H9 (cell line): ENCODE measurements around the gene PASK. TPM values are rescaled to one million over a fixed set of nuclear protein-coding genes. Genes with fewer than 3 reads are reported as not detected.

Experiments
- DNase-seq: peaks from one replicate; pipeline ENCODE4 v3.0.0-alpha.2; 2017
- H2AFZ ChIP-seq: one replicate; pipeline ENCODE4 v1.6.1; 2013; ENCODE audit warnings: mild to moderate bottlenecking, low read length, control low read depth, moderate library complexity
- H2AK5ac ChIP-seq: 2 replicates; pipeline ENCODE4 v1.6.1; 2013; ENCODE audit warnings: low read length, control low read depth, mixed read lengths; ENCODE audit not compliant: insufficient read length
- H2BK120ac ChIP-seq: one replicate; pipeline ENCODE4 v1.6.1; 2013; ENCODE audit warnings: low read depth, mild to moderate bottlenecking, low read length, control low read depth, inconsistent platforms; ENCODE audit not compliant: poor library complexity, severe bottlenecking
- H2BK12ac ChIP-seq: 2 replicates; pipeline ENCODE4 v1.6.1; 2013; ENCODE audit warnings: low read length, control low read depth, mixed read lengths, low read depth; ENCODE audit not compliant: insufficient read length
- H2BK15ac ChIP-seq: 2 replicates; pipeline ENCODE4 v1.6.1; 2013; ENCODE audit warnings: low read depth, low read length, control low read depth
- H2BK20ac ChIP-seq: one replicate; pipeline ENCODE4 v1.6.1; 2013; ENCODE audit warnings: low read depth, mild to moderate bottlenecking, low read length, control low read depth, inconsistent platforms; ENCODE audit not compliant: poor library complexity, severe bottlenecking
- H2BK5ac ChIP-seq: 2 replicates; pipeline ENCODE4 v1.6.1; 2013; ENCODE audit warnings: low read length, control low read depth, mixed read lengths; ENCODE audit not compliant: insufficient read length
- H3K14ac ChIP-seq: 2 replicates; pipeline ENCODE4 v1.6.1; 2013; ENCODE audit warnings: low read length, control low read depth; ENCODE audit not compliant: insufficient read depth
- H3K18ac ChIP-seq: 2 replicates; pipeline ENCODE4 v1.6.1; 2013; ENCODE audit warnings: low read depth, mild to moderate bottlenecking, mixed read lengths, low read length, control low read depth; ENCODE audit not compliant: insufficient read length
- H3K23ac ChIP-seq: 2 replicates; pipeline ENCODE4 v1.6.1; 2013; ENCODE audit warnings: low read length, control low read depth, mixed read lengths, low read depth; ENCODE audit not compliant: insufficient read length
- H3K23me2 ChIP-seq: 2 replicates; pipeline ENCODE4 v1.6.1; 2013; ENCODE audit warnings: low read depth, mild to moderate bottlenecking, mixed read lengths, low read length, control low read depth; ENCODE audit not compliant: insufficient read length, poor library complexity, severe bottlenecking
- H3K27ac ChIP-seq: 2 replicates; pipeline ENCODE4 v1.5.1; 2013; ENCODE audit warnings: low read length, control low read depth, mixed read lengths, low read depth; ENCODE audit not compliant: insufficient read length
- H3K27me3 ChIP-seq: 2 replicates; pipeline ENCODE4 v1.6.1; 2013; ENCODE audit warnings: low read length, control low read depth, inconsistent platforms; ENCODE audit not compliant: insufficient read depth
- H3K4ac ChIP-seq: 2 replicates; pipeline ENCODE4 v1.6.1; 2013; ENCODE audit warnings: low read depth, mild to moderate bottlenecking, control low read depth, inconsistent platforms, low read length, moderate library complexity
- H3K4me1 ChIP-seq: 2 replicates; pipeline ENCODE4 v1.6.1; 2013; ENCODE audit warnings: low read length, control low read depth, inconsistent platforms; ENCODE audit not compliant: insufficient read depth
- H3K4me2 ChIP-seq: 2 replicates; pipeline ENCODE4 v1.6.1; 2013; ENCODE audit warnings: low read length, control low read depth, mixed read lengths; ENCODE audit not compliant: insufficient read length, insufficient read depth
- H3K56ac ChIP-seq: 2 replicates; pipeline ENCODE4 v1.6.1; 2013; ENCODE audit warnings: low read depth, mild to moderate bottlenecking, mixed read lengths, low read length, control low read depth; ENCODE audit not compliant: insufficient read length
- H3K79me1 ChIP-seq: 2 replicates; pipeline ENCODE4 v1.6.1; 2013; ENCODE audit warnings: low read depth, mild to moderate bottlenecking, moderate library complexity, low read length, control low read depth, inconsistent platforms; ENCODE audit not compliant: insufficient read depth, poor library complexity, severe bottlenecking
- H3K79me2 ChIP-seq: 2 replicates; pipeline ENCODE4 v1.6.1; 2013; ENCODE audit warnings: low read length, control low read depth, inconsistent platforms; ENCODE audit not compliant: insufficient read depth
- H3K9ac ChIP-seq: 2 replicates; pipeline ENCODE4 v1.6.1; 2013; ENCODE audit warnings: low read length, control low read depth, mixed read lengths; ENCODE audit not compliant: insufficient read length; ENCODE audit errors: extremely low read depth
- H3K9me3 ChIP-seq: one replicate; pipeline ENCODE4 v1.6.1; 2013; ENCODE audit warnings: low read depth, low read length, inconsistent platforms; ENCODE audit not compliant: control insufficient read depth
- H3T11ph ChIP-seq: one replicate; pipeline ENCODE4 v1.6.1; 2013; ENCODE audit warnings: mild to moderate bottlenecking, low read length, control low read depth, inconsistent platforms
- H4K20me1 ChIP-seq: one replicate; pipeline ENCODE4 v1.6.1; 2013; ENCODE audit not compliant: control insufficient read depth, insufficient read length, insufficient read depth
- H4K5ac ChIP-seq: 2 replicates; pipeline ENCODE4 v1.6.1; 2013; ENCODE audit warnings: low read depth, mild to moderate bottlenecking, mixed read lengths, low read length, control low read depth; ENCODE audit not compliant: insufficient read length
- H4K8ac ChIP-seq: replicated peaks from 2 replicates; pipeline ENCODE4 v1.6.1; 2013; ENCODE audit warnings: low read length, control low read depth, mixed read lengths, low read depth; ENCODE audit not compliant: insufficient read length
- H4K91ac ChIP-seq: 2 replicates; pipeline ENCODE4 v1.6.1; 2013; ENCODE audit warnings: low read depth, mild to moderate bottlenecking, moderate library complexity, mixed read lengths, low read length, control low read depth; ENCODE audit not compliant: insufficient read length
- H3K27ac Mint-ChIP-seq, 3 experiments: 2 replicates in 2 of 3; 3 replicates in 1 of 3; pipeline ENCODE4 v1.8.0; 2020 to 2021; ENCODE audit warnings: mixed read lengths in 3 of 3, mild to moderate bottlenecking in 1 of 3, moderate library complexity in 1 of 3
- H3K27me3 Mint-ChIP-seq: 2 replicates; pipeline ENCODE4 v1.8.0; 2021; ENCODE audit warnings: low read depth, mild to moderate bottlenecking, moderate library complexity, mixed read lengths
- H3K36me3 Mint-ChIP-seq, 3 experiments: 2 replicates in 2 of 3; 3 replicates in 1 of 3; pipeline ENCODE4 v1.8.0; 2020 to 2021; ENCODE audit warnings: low read depth in 3 of 3, mixed read lengths in 3 of 3; ENCODE audit not compliant: insufficient read depth in 1 of 3
- H3K4me1 Mint-ChIP-seq, 2 experiments: 2 replicates each; pipeline ENCODE4 v1.8.0; 2020; ENCODE audit warnings: mixed read lengths in 2 of 2
- H3K4me3 Mint-ChIP-seq, 2 experiments: 2 replicates in 1 of 2; 3 replicates in 1 of 2; pipeline ENCODE4 v1.8.0; 2020 to 2021; ENCODE audit warnings: mild to moderate bottlenecking in 2 of 2, mixed read lengths in 2 of 2, moderate library complexity in 1 of 2
- H3K9me3 Mint-ChIP-seq, 2 experiments: 2 replicates in 1 of 2; 3 replicates in 1 of 2; pipeline ENCODE4 v1.8.0; 2020; ENCODE audit warnings: mild to moderate bottlenecking in 2 of 2, mixed read lengths in 2 of 2, moderate library complexity in 1 of 2
- WGBS: extraction: QIAGEN DNeasy Blood & Tissue Kit; methylation state at CpG from one replicate; pipeline ENCODE4 v1.1.7; 2013; ENCODE audit warnings: missing lambda C conversion rate, low lambda C conversion rate, mixed read lengths; ENCODE audit not compliant: insufficient read length; ENCODE audit errors: extremely low coverage; 5-methylcytosine and 5-hydroxymethylcytosine counted together
- total RNA-seq: library from RNA; stranded (reverse); gene quantifications from 2 replicates; pipeline ENCODE4 v1.2.1, GENCODE V29; 2021
- TF ChIP-seq, protein P1 (sequence below): fragments of 200-600 bp; sonication (generic); conservative IDR thresholded peaks from 3 replicates; pipeline ENCODE4 v1.8.0; 2021; ENCODE audit warnings: antibody characterized with exemption, mild to moderate bottlenecking

PASK gene
- total RNA-seq, 1 experiment from 2014 or later = 68.0 TPM

DNA sequence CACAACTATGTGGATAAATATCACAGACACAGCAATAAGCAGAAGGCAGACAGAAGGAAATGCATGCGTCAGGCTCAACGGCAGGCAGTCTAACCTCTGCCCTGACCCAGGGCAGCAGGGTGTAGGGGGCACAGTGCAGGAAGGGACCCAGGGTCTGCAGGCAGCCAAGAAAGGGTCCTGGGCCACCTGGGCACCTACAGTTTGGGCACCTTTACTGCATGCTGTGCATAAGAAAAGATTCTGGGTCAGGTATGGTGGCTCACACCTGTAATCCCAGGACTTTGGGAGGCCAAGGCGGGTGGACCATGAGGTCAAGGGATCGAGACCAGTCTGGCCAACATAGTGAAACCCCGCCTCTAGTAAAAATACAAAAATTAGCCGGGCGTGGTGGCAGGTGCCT, 17.7 kb downstream of the PASK start:
- no CpG with 5 or more reads among the region's 7 CpGs for WGBS
- Mint-ChIP-seq H3K9me3 (no peaks in the 10 kb centered on the region), H3K4me3 (no peak overlapping the region), H3K27me3 (no peaks in the 10 kb centered on the region), H3K4me1 (no peaks in the 10 kb centered on the region), H3K27ac (no peak overlapping the region), H3K36me3 (peaks cover 20 to 56% (median 38%) of the 10 kb centered on the region in 3 experiments)
- no peak overlapping the region for H3T11ph ChIP-seq
- H3K27me3 ChIP-seq = no peaks in the 10 kb centered on the region
- no peaks in the 10 kb centered on the region for H3K4me1 ChIP-seq
- H3K23me2 ChIP-seq = no peaks in the 10 kb centered on the region
- no peak overlapping the region for H4K5ac ChIP-seq
- H3K4me2 ChIP-seq = no peak overlapping the region
- H2BK120ac ChIP-seq = no peak overlapping the region
- H2BK5ac ChIP-seq = no peak overlapping the region
- H3K14ac ChIP-seq = no peak overlapping the region; the same call in 1 of the 2 replicates
- TF ChIP-seq, protein P1, sequence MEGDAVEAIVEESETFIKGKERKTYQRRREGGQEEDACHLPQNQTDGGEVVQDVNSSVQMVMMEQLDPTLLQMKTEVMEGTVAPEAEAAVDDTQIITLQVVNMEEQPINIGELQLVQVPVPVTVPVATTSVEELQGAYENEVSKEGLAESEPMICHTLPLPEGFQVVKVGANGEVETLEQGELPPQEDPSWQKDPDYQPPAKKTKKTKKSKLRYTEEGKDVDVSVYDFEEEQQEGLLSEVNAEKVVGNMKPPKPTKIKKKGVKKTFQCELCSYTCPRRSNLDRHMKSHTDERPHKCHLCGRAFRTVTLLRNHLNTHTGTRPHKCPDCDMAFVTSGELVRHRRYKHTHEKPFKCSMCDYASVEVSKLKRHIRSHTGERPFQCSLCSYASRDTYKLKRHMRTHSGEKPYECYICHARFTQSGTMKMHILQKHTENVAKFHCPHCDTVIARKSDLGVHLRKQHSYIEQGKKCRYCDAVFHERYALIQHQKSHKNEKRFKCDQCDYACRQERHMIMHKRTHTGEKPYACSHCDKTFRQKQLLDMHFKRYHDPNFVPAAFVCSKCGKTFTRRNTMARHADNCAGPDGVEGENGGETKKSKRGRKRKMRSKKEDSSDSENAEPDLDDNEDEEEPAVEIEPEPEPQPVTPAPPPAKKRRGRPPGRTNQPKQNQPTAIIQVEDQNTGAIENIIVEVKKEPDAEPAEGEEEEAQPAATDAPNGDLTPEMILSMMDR = no peak
- no peaks in the 10 kb centered on the region for H3K79me1 ChIP-seq
- H2BK20ac ChIP-seq = no peak overlapping the region
- DNase-seq = no peak
- no peak overlapping the region for H3K18ac ChIP-seq
- H3K9me3 ChIP-seq = no peaks in the 10 kb centered on the region
- no peak overlapping the region for H2BK15ac ChIP-seq
- no peak overlapping the region for H4K8ac ChIP-seq
- H3K9ac ChIP-seq = no peak overlapping the region
- no peak overlapping the region for H2AFZ ChIP-seq
- no peak overlapping the region for H4K91ac ChIP-seq
- no peak overlapping the region for H3K23ac ChIP-seq
- no peak overlapping the region for H3K56ac ChIP-seq
- no peak overlapping the region for H2AK5ac ChIP-seq
- H4K20me1 ChIP-seq = no peaks in the 10 kb centered on the region
- H3K4ac ChIP-seq = no peak overlapping the region
- no peak overlapping the region for H3K27ac ChIP-seq
- H3K79me2 ChIP-seq = no peaks in the 10 kb centered on the region
- H2BK12ac ChIP-seq = no peak overlapping the region
